ENCODE data around the gene ORM1. TPM values are rescaled to one million over a fixed set of nuclear protein-coding genes. Genes with fewer than 3 reads are reported as not detected.

The ORM1 gene
- total and polyA plus RNA-seq, 2 donors (not counting 1 experiment from before 2014, with no cell fraction given): not detected

DNA sequence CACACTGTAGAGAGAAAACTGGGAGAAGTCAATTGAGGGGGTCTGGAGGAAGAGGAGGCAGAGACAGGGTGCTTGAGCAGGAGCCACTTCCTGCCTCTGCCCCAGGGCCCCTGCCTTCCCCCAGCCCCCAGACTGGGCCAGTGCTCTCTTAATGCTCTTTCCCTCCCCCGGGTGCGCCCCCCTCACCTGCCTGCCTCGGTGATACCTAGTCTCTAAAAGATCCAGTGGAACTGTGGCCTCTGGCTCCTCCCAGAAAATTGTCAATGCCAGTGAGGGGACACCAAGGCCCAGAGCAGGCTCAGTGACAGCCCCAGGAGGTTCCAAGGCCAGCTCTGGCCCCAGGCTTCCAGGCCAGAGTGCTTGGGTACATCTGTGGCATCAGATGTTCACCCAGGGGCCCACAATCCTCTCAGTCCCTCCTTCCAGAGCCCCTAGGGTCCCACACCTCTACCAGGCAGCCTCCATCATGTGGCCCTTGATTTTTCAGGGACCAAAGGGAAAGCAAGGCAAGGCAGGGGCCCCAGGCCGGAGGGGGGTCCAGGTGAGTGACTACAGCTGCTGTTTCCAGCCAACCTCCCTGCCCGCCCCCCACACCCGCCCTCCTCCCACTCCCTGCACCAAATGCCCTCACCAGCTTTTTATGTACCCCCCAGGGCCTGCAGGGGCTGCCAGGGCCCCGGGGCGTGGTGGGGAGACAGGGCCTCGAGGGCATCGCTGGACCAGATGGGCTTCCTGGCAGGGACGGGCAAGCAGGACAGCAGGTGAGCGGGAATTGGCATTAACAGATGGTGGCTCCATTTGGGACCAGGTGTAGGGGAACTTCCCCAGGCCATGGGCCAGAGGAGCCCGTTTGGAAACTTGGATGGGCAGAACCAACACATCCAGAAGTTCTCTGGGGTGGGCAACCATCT is 33.1 kb upstream of the ORM1 start:
- no peak overlapping the region for H2AFZ ChIP-seq (ENCODE audit: low read length)
- H4K20me1 ChIP-seq (ENCODE audit: control insufficient read depth, extremely low read depth, insufficient read depth, low read length): no peaks in the 10 kb centered on the region
- H3K79me2 ChIP-seq (ENCODE audit: control insufficient read depth, insufficient read depth, low read length): no peaks in the 10 kb centered on the region
- H3K4me2 ChIP-seq (ENCODE audit: extremely low read depth, insufficient read depth, low read length): no peak overlapping the region
- H3K9me3 ChIP-seq (ENCODE audit: control insufficient read depth, insufficient read depth, low read depth, low read length): no peaks in the 10 kb centered on the region
- H3K27me3 ChIP-seq (ENCODE audit: control insufficient read depth, insufficient read depth, low read length): no peaks in the 10 kb centered on the region
- peaks cover 3% of the 10 kb centered on the region for H3K36me3 ChIP-seq (ENCODE audit: control insufficient read depth, insufficient read depth, low read length)
- H3K27ac ChIP-seq (ENCODE audit: insufficient read depth, low read length): no peak overlapping the region
- no peak for DNase-seq (ENCODE audit: low read depth in 2 of 2)
- H3K4me1 ChIP-seq (ENCODE audit: control insufficient read depth, extremely low read depth, insufficient read depth, low read length): peaks cover 13% of the 10 kb centered on the region
- no peak overlapping the region for H3K4me3 ChIP-seq (replicated peaks in 1 of 4; ENCODE audit: control extremely low read depth in 1 of 4, insufficient read depth in 1 of 4, low read depth in 3 of 4, low read length in 4 of 4)
- H3K9ac ChIP-seq (ENCODE audit: insufficient read depth, low read length): no peak overlapping the region
- TF ChIP-seq, protein P1, sequence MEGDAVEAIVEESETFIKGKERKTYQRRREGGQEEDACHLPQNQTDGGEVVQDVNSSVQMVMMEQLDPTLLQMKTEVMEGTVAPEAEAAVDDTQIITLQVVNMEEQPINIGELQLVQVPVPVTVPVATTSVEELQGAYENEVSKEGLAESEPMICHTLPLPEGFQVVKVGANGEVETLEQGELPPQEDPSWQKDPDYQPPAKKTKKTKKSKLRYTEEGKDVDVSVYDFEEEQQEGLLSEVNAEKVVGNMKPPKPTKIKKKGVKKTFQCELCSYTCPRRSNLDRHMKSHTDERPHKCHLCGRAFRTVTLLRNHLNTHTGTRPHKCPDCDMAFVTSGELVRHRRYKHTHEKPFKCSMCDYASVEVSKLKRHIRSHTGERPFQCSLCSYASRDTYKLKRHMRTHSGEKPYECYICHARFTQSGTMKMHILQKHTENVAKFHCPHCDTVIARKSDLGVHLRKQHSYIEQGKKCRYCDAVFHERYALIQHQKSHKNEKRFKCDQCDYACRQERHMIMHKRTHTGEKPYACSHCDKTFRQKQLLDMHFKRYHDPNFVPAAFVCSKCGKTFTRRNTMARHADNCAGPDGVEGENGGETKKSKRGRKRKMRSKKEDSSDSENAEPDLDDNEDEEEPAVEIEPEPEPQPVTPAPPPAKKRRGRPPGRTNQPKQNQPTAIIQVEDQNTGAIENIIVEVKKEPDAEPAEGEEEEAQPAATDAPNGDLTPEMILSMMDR (conservative IDR thresholded peaks at IDR 0.05 in 1 of 2, IDR thresholded peaks at IDR 0.05 in 1 of 2; ENCODE audit: low read depth in 1 of 2, low read length in 2 of 2): no peak
- TF ChIP-seq EZH2 (IDR thresholded peaks at IDR 0.05; ENCODE audit: low read length, missing control alignments): no peak

DNA sequence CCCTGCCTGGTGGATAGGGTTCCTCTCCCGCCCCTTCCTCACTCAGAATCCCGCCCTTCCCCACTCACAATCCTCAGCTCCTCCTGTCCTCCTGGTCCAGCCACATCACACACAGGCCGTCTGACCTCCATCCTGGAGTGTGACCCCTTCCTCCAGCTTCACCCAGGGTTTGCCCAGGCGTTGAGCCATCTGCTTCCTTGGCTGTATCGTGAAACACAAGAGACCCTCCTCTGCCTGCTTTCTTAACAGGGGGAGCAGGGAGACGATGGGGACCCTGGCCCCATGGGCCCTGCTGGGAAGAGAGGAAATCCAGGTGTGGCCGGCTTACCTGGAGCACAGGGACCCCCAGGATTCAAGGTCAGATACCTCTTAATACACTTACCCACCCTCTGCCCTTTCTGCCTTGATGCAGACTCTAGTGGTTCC is 32.3 kb upstream of the ORM1 start:
- DNase-seq (ENCODE audit: low read depth in 2 of 2): no peak
- Histone ChIP-seq H3K4me2 (ENCODE audit: extremely low read depth, insufficient read depth, low read length) (no peak overlapping the region), H3K4me3 (replicated peaks in 1 of 4; ENCODE audit: control extremely low read depth in 1 of 4, insufficient read depth in 1 of 4, low read depth in 3 of 4, low read length in 4 of 4) (no peak overlapping the region), H3K9me3 (ENCODE audit: control insufficient read depth, insufficient read depth, low read depth, low read length) (no peaks in the 10 kb centered on the region), H3K36me3 (ENCODE audit: control insufficient read depth, insufficient read depth, low read length) (peaks cover 3% of the 10 kb centered on the region), H3K79me2 (ENCODE audit: control insufficient read depth, insufficient read depth, low read length) (no peaks in the 10 kb centered on the region), H3K27me3 (ENCODE audit: control insufficient read depth, insufficient read depth, low read length) (no peaks in the 10 kb centered on the region), H2AFZ (ENCODE audit: low read length) (no peak overlapping the region), H3K4me1 (ENCODE audit: control insufficient read depth, extremely low read depth, insufficient read depth, low read length) (peaks cover 8% of the 10 kb centered on the region), H3K9ac (ENCODE audit: insufficient read depth, low read length) (no peak overlapping the region), H3K27ac (ENCODE audit: insufficient read depth, low read length) (no peak overlapping the region), H4K20me1 (ENCODE audit: control insufficient read depth, extremely low read depth, insufficient read depth, low read length) (no peaks in the 10 kb centered on the region)
- TF ChIP-seq, protein P1 (conservative IDR thresholded peaks at IDR 0.05 in 1 of 2, IDR thresholded peaks at IDR 0.05 in 1 of 2; ENCODE audit: low read depth in 1 of 2, low read length in 2 of 2): no peak
- TF ChIP-seq EZH2 (IDR thresholded peaks at IDR 0.05; ENCODE audit: low read length, missing control alignments): no peak

DNA sequence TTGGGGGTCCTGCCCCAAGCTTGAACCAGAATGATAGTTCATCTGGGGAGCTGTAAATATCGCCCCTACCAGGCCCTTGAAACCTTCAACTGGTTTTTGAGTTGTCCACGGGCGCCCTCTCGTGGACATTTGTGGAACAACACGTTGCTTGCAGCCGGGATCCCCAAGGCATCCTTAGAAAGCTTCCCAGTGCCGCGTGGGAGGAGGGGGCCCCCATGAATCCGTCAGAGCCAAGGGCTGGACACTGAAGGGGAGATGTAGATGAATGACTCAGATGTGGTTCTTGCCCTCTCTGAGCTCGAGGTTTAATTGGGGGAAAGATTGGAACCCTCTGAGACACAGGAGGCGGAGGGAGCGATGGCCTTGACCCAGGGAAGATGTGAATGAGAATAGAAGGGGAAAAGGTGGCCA is 31.8 kb upstream of the ORM1 start:
- no peak overlapping the region for H3K9ac ChIP-seq (ENCODE audit: insufficient read depth, low read length)
- TF ChIP-seq, protein P1 (conservative IDR thresholded peaks at IDR 0.05 in 1 of 2, IDR thresholded peaks at IDR 0.05 in 1 of 2; ENCODE audit: low read depth in 1 of 2, low read length in 2 of 2): peak; percentile 73 to 77
- TF ChIP-seq EZH2 (IDR thresholded peaks at IDR 0.05; ENCODE audit: low read length, missing control alignments): no peak
- H3K79me2 ChIP-seq (ENCODE audit: control insufficient read depth, insufficient read depth, low read length): no peaks in the 10 kb centered on the region
- peaks cover 3% of the 10 kb centered on the region for H3K36me3 ChIP-seq (ENCODE audit: control insufficient read depth, insufficient read depth, low read length)
- H3K4me1 ChIP-seq (ENCODE audit: control insufficient read depth, extremely low read depth, insufficient read depth, low read length): peaks cover 5% of the 10 kb centered on the region
- DNase-seq (ENCODE audit: low read depth in 2 of 2): peak; percentile 48 to 67
- H3K9me3 ChIP-seq (ENCODE audit: control insufficient read depth, insufficient read depth, low read depth, low read length): no peaks in the 10 kb centered on the region
- H3K27ac ChIP-seq (ENCODE audit: insufficient read depth, low read length): no peak overlapping the region
- no peaks in the 10 kb centered on the region for H3K27me3 ChIP-seq (ENCODE audit: control insufficient read depth, insufficient read depth, low read length)
- no peak overlapping the region for H2AFZ ChIP-seq (ENCODE audit: low read length)
- no peak overlapping the region for H3K4me2 ChIP-seq (ENCODE audit: extremely low read depth, insufficient read depth, low read length)
- H3K4me3 ChIP-seq (replicated peaks in 1 of 4; ENCODE audit: control extremely low read depth in 1 of 4, insufficient read depth in 1 of 4, low read depth in 3 of 4, low read length in 4 of 4): no peak overlapping the region
- no peaks in the 10 kb centered on the region for H4K20me1 ChIP-seq (ENCODE audit: control insufficient read depth, extremely low read depth, insufficient read depth, low read length)
